GM10248 (cell line): Measurements from ENCODE around the gene LDLRAD4.

Source experiments
- CTCF ChIA-PET: fragments of 300-600 bp; sonication (Branson Sonifier 250); formaldehyde crosslinking; extraction: SDS; loops from one replicate; lab custom pipeline; 2021; ENCODE audit warnings: antibody characterized with exemption; lab: Yijun Ruan, JAX
- POLR2A ChIA-PET: fragments of 350-650 bp; sonication (Branson Sonifier 250); formaldehyde crosslinking; extraction: SDS; loops from one replicate; lab custom pipeline; 2020; ENCODE audit warnings: antibody characterized with exemption; lab: Yijun Ruan, JAX
- DNase-seq: peaks from one replicate; pipeline ENCODE4 v3.0.0; 2012; ENCODE audit errors: extremely low spot score
- CTCF ChIP-seq: IDR thresholded peaks from 2 replicates; pipeline ENCODE4 v1.5.1; 2012; ENCODE audit warnings: mild to moderate bottlenecking, low read depth; ENCODE audit errors: extremely low read depth, missing control alignments, control extremely low read depth

Gene LDLRAD4

GRCh38 chr18:13422541-13423147 is 204.1 kb downstream of the LDLRAD4 start:
- ChIA-PET POLR2A (no interaction called here), CTCF (no interaction called here)
- no peak for TF ChIP-seq CTCF
- no peak for DNase-seq

- TF ChIP-seq CTCF, result no peak
- CTCF ChIA-PET, result no interaction called here
- DNase-seq, result no peak
- POLR2A ChIA-PET, result no interaction called here
Measured at GRCh38 chr18:13423352-13423751, 204.8 kb downstream of the LDLRAD4 start.

GRCh38 chr18:13424363-13424762 is 205.8 kb downstream of the LDLRAD4 start:
- ChIA-PET CTCF (no interaction called here), POLR2A (no interaction called here)
- no peak for DNase-seq
- no peak for TF ChIP-seq CTCF

- DNase-seq, result no peak
- ChIA-PET POLR2A (no interaction called here), CTCF (interaction anchor here (1.4 kb wide), 1 partner anchor 9 kb away, joined by 4 read pairs; no protein-coding TSS in a partner anchor)
- TF ChIP-seq CTCF, result no peak
Measured at GRCh38 chr18:13425357-13426091, 207.0 kb downstream of the LDLRAD4 start.

- POLR2A ChIA-PET, result no interaction called here
- TF ChIP-seq CTCF, result no peak
- CTCF ChIA-PET, result interaction anchor here (1.1 to 2.0 kb wide), 2 partner anchors 14 to 166 kb away, joined by 3 to 5 read pairs; no protein-coding TSS in a partner anchor
- no peak for DNase-seq
Measured at GRCh38 chr18:13427354-13427753, 208.8 kb downstream of the LDLRAD4 start.

GRCh38 chr18:13428319-13428718 is 209.8 kb downstream of the LDLRAD4 start:
- CTCF ChIA-PET, result interaction anchor here (0.7 to 2.0 kb wide), 3 partner anchors 10 to 15 kb away, joined by 3 to 5 read pairs (median 3); no protein-coding TSS in a partner anchor
- no peak for TF ChIP-seq CTCF
- DNase-seq, result no peak
- POLR2A ChIA-PET, result no interaction called here
